Mesothelial cell of epicardium (in vitro differentiated cells): ENCODE data around the gene CDH4. TPM values are rescaled to one million over a fixed set of nuclear protein-coding genes. Genes with fewer than 3 reads are reported as not detected.

Source experiments
- DNase-seq, 2 experiments: peaks; one replicate each; pipeline ENCODE4 v3.0.0; 2021; ENCODE audit warnings: low spot score in 2 of 2; ENCODE audit not compliant: unreplicated experiment in 2 of 2
- H3K27ac Mint-ChIP-seq: 2 replicates; pipeline ENCODE4 v1.8.0; 2021; ENCODE audit warnings: mixed read lengths
- H3K27me3 Mint-ChIP-seq: 2 replicates; pipeline ENCODE4 v1.8.0; 2021; ENCODE audit warnings: low read depth, mixed read lengths
- H3K36me3 Mint-ChIP-seq: 2 replicates; pipeline ENCODE4 v1.8.0; 2021; ENCODE audit warnings: mixed read lengths
- H3K4me1 Mint-ChIP-seq: 2 replicates; pipeline ENCODE4 v1.8.0; 2021; ENCODE audit warnings: mixed read lengths
- H3K4me3 Mint-ChIP-seq: 2 replicates; pipeline ENCODE4 v1.8.0; 2021; ENCODE audit warnings: mild to moderate bottlenecking, moderate library complexity, mixed read lengths
- H3K9me3 Mint-ChIP-seq: 2 replicates; pipeline ENCODE4 v1.8.0; 2021; ENCODE audit warnings: mixed read lengths
- total RNA-seq: library from RNA; stranded (reverse); gene quantifications from 3 replicates; pipeline ENCODE4 v1.2.1, GENCODE V29; 2021
- TF ChIP-seq, protein P1 (sequence below): fragments of 200-600 bp; sonication (generic); IDR thresholded peaks from one replicate; pipeline ENCODE4 v1.5.0; 2021; ENCODE audit warnings: antibody characterized with exemption; ENCODE audit not compliant: unreplicated experiment

CDH4 gene
- total RNA-seq, 1 donor from 2014 or later, result 1.1 TPM

DNA sequence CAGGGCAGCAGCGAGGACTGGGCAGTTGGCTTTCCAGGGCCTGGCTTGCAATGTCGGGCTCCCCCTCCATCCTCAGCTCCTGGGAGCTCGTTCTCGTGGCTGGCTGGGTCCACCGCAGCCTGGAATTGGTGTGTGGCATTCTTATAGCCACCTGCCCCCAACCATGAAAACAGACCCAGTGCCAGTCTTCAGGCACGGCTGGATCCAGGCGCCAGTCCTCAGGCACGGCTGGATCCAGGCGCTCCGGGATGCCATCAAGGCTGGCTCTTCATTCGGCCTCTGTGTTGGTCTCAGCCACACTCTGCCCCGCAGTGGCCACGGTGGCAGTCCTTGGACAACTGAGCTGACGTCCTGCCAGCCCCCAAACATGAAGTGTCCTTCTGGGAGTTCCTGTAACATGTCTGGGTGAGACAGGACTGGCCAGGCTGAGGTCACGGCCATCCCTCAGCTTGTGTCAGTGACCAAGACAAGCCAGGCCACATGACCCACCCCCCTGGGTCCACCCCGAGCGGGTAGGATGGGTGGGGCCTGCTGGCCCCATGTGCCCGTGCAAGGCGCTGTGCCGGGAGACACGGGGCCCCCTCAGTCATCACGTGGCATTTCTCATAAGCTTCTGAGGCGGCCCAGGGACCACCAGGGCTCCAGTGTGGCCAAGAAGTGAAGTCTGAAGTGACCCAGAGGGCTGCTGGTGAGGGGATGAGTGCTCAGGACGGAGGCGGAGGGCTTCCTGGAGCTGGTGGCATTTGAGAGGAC, 714.6 kb downstream of the CDH4 start:
- TF ChIP-seq, protein P1, sequence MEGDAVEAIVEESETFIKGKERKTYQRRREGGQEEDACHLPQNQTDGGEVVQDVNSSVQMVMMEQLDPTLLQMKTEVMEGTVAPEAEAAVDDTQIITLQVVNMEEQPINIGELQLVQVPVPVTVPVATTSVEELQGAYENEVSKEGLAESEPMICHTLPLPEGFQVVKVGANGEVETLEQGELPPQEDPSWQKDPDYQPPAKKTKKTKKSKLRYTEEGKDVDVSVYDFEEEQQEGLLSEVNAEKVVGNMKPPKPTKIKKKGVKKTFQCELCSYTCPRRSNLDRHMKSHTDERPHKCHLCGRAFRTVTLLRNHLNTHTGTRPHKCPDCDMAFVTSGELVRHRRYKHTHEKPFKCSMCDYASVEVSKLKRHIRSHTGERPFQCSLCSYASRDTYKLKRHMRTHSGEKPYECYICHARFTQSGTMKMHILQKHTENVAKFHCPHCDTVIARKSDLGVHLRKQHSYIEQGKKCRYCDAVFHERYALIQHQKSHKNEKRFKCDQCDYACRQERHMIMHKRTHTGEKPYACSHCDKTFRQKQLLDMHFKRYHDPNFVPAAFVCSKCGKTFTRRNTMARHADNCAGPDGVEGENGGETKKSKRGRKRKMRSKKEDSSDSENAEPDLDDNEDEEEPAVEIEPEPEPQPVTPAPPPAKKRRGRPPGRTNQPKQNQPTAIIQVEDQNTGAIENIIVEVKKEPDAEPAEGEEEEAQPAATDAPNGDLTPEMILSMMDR, result no peak
- Mint-ChIP-seq H3K4me1 (no peaks in the 10 kb centered on the region), H3K36me3 (peaks cover 4% of the 10 kb centered on the region), H3K9me3 (peaks cover 3% of the 10 kb centered on the region), H3K4me3 (no peak overlapping the region), H3K27ac (no peak overlapping the region), H3K27me3 (peaks cover 2% of the 10 kb centered on the region)
- no peak for DNase-seq

DNA sequence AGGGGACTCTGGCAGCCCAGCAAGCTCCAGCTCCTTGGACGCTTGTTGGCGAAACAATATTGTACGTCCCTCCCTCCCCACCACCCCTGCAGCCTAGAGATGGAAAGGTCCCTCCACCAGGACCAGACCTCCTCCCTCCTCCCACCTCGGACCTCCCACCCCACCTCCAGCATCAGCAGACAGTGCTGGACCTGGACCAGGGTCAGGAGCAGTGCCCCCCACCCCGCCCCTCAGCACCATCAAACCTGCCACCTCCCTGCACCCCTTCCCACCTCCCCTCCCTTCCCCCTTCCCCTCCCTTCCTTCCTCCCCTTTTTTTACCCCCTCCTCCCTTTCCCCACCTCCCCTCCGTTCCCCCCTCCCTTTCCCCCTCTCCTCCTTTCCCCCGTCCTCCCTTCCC, 715.2 kb downstream of the CDH4 start:
- TF ChIP-seq, protein P1, result no peak
- Mint-ChIP-seq H3K4me1 (no peaks in the 10 kb centered on the region), H3K9me3 (peaks cover 6% of the 10 kb centered on the region), H3K36me3 (peaks cover 10% of the 10 kb centered on the region), H3K4me3 (no peak overlapping the region), H3K27ac (no peak overlapping the region), H3K27me3 (peaks cover 2% of the 10 kb centered on the region)
- DNase-seq, result no peak

DNA sequence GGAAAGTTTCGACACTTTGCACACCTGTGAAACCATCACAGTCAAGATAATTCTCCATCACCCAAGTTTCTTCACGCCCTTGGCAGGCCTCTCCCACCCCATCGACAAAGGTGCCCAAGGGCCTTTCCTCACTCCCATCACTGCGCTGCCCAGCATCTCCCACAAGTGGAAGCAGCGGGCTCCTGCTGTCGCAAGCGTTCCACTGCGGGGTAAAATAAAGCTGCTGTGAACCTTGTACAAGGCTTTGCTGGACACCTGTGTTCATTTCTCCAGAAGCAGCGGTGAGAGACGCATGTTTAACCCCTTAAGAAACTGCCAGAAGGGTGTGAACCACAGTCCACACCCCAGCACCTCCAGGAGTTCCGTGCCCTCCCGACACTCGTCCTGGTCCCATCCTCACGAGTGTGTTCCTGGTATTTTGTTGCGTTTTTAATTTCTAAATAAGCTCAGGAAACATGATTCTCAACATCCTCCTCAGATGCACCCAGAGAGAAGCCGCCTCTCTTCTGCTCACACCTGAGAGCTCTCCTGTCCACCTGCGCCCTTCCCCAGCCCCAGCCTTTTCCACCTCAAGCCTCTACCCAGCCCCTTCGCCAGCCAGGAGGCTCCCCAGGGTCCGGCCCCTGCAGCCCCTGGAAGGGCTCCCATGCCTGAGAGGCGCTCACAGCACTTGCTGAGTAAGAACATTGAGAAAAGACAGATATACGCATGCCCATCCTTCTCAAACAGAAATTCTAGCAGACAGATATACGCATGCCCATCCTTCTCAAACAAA, 716.2 kb downstream of the CDH4 start:
- no peaks in the 10 kb centered on the region for H3K4me1 Mint-ChIP-seq
- peaks cover 10% of the 10 kb centered on the region for H3K9me3 Mint-ChIP-seq
- TF ChIP-seq, protein P1, result no peak
- no peak overlapping the region for H3K27ac Mint-ChIP-seq
- no peak for DNase-seq
- H3K4me3 Mint-ChIP-seq, result no peak overlapping the region
- peaks cover 19% of the 10 kb centered on the region for H3K36me3 Mint-ChIP-seq
- H3K27me3 Mint-ChIP-seq, result peaks cover 2% of the 10 kb centered on the region

DNA sequence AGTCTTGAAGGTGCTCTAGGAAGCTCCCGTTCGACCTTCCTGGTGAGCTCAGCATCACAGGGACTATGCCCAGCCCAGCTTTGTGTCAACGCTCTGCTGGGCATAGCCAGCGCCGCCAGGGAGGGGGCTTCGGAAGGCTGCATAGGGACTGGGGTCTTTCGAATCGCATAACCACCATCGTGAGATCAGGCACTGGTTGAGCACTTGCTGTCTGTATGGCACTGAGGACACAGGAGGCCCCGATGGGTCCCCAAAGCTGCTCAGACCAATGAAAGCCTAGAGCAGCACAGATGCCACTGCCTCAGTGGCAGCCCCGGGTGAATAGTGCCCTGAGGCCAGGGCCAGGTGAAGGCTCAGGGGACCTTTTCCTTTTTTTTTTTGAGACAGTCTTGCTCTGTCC, 716.9 kb downstream of the CDH4 start:
- Mint-ChIP-seq H3K4me3 (no peak overlapping the region), H3K9me3 (peaks cover 10% of the 10 kb centered on the region), H3K36me3 (peaks cover 23% of the 10 kb centered on the region), H3K27me3 (peaks cover 2% of the 10 kb centered on the region), H3K4me1 (no peaks in the 10 kb centered on the region), H3K27ac (no peak overlapping the region)
- TF ChIP-seq, protein P1, result no peak
- DNase-seq, result no peak

DNA sequence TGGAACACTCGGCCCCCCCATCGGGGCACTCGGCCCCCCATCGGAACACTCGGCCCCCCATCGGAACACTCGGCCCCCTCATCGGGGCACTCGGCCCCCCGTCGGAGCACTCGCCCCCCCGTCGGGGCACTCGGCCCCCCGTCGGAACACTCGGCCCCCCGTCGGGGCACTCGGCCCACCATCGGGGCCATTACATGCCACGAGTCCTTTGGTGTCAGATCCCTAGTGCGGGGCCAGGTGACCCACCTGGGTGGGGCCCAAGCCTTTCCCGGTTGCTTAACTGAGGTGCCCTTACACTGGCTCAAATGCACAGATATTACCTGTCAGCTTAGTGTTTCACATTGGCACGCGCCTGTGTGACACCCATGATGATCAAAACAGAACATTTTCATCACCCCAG, 717.7 kb downstream of the CDH4 start:
- TF ChIP-seq, protein P1, result no peak
- H3K4me1 Mint-ChIP-seq, result no peaks in the 10 kb centered on the region
- no peak for DNase-seq
- no peak overlapping the region for H3K4me3 Mint-ChIP-seq
- no peak overlapping the region for H3K27ac Mint-ChIP-seq
- peaks cover 2% of the 10 kb centered on the region for H3K27me3 Mint-ChIP-seq
- peaks cover 26% of the 10 kb centered on the region for H3K36me3 Mint-ChIP-seq
- H3K9me3 Mint-ChIP-seq, result peaks cover 10% of the 10 kb centered on the region
